Measurements from ENCODE around the gene EEF1AKMT1.

EEF1AKMT1 gene

GRCh38 chr13:20700288-20700687 lies 73.5 kb downstream of the EEF1AKMT1 start:
- Histone ChIP-seq H3K27ac (no peak overlapping the region), H3K4me3 (ENCODE audit: low read depth, low read length) (no peak overlapping the region), H3K36me3 (no peaks in the 10 kb centered on the region), H3K9me3 (ENCODE audit: severe bottlenecking) (no peaks in the 10 kb centered on the region), H3K27me3 (ENCODE audit: insufficient read depth, low read depth, severe bottlenecking) (no peaks in the 10 kb centered on the region)
- no peak for DNase-seq
- TF ChIP-seq CTCF (IDR thresholded peaks at IDR 0.05; ENCODE audit: low read depth, low read length): no peak

GRCh38 chr13:20699715-20700114 lies 74.0 kb downstream of the EEF1AKMT1 start:
- H3K36me3 ChIP-seq: no peaks in the 10 kb centered on the region
- TF ChIP-seq CTCF (IDR thresholded peaks at IDR 0.05; ENCODE audit: low read depth, low read length): no peak
- DNase-seq: no peak
- H3K27me3 ChIP-seq (ENCODE audit: insufficient read depth, low read depth, severe bottlenecking): no peaks in the 10 kb centered on the region
- H3K4me3 ChIP-seq (ENCODE audit: low read depth, low read length): no peak overlapping the region
- H3K9me3 ChIP-seq (ENCODE audit: severe bottlenecking): no peaks in the 10 kb centered on the region
- H3K27ac ChIP-seq: no peak overlapping the region

GRCh38 chr13:20696073-20696472 lies 77.7 kb downstream of the EEF1AKMT1 start:
- H3K27ac ChIP-seq: no peak overlapping the region
- H3K27me3 ChIP-seq (ENCODE audit: insufficient read depth, low read depth, severe bottlenecking): no peaks in the 10 kb centered on the region
- DNase-seq: no peak
- H3K36me3 ChIP-seq: no peaks in the 10 kb centered on the region
- no peak overlapping the region for H3K4me3 ChIP-seq (ENCODE audit: low read depth, low read length)
- H3K9me3 ChIP-seq (ENCODE audit: severe bottlenecking): no peaks in the 10 kb centered on the region
- no peak for TF ChIP-seq CTCF (IDR thresholded peaks at IDR 0.05; ENCODE audit: low read depth, low read length)

- DNase-seq: no peak
- Histone ChIP-seq H3K27me3 (ENCODE audit: insufficient read depth, low read depth, severe bottlenecking) (no peaks in the 10 kb centered on the region), H3K36me3 (no peaks in the 10 kb centered on the region), H3K9me3 (ENCODE audit: severe bottlenecking) (no peaks in the 10 kb centered on the region), H3K27ac (no peak overlapping the region), H3K4me3 (ENCODE audit: low read depth, low read length) (no peak overlapping the region)
- TF ChIP-seq CTCF (IDR thresholded peaks at IDR 0.05; ENCODE audit: low read depth, low read length): no peak
Measured at GRCh38 chr13:20691616-20692015, 82.1 kb downstream of the EEF1AKMT1 start.

GRCh38 chr13:20689291-20689690 lies 84.5 kb downstream of the EEF1AKMT1 start:
- Histone ChIP-seq H3K36me3 (no peaks in the 10 kb centered on the region), H3K27me3 (ENCODE audit: insufficient read depth, low read depth, severe bottlenecking) (no peaks in the 10 kb centered on the region), H3K4me3 (ENCODE audit: low read depth, low read length) (no peak overlapping the region), H3K27ac (no peak overlapping the region), H3K9me3 (ENCODE audit: severe bottlenecking) (no peaks in the 10 kb centered on the region)
- TF ChIP-seq CTCF (IDR thresholded peaks at IDR 0.05; ENCODE audit: low read depth, low read length): no peak
- no peak for DNase-seq

GRCh38 chr13:20686863-20687579 lies 86.7 kb downstream of the EEF1AKMT1 start:
- Histone ChIP-seq H3K4me3 (ENCODE audit: low read depth, low read length) (no peak overlapping the region), H3K27me3 (ENCODE audit: insufficient read depth, low read depth, severe bottlenecking) (no peaks in the 10 kb centered on the region), H3K36me3 (no peaks in the 10 kb centered on the region), H3K9me3 (ENCODE audit: severe bottlenecking) (no peaks in the 10 kb centered on the region), H3K27ac (no peak overlapping the region)
- TF ChIP-seq CTCF (IDR thresholded peaks at IDR 0.05; ENCODE audit: low read depth, low read length): no peak
- DNase-seq: no peak
